Fibroblast of skin of right biceps (primary cell): ENCODE results near the gene SERPINB2.
"Not testable (repeated sequence)": the region's sequence is repeated elsewhere in the genome, so short reads cannot be mapped to it uniquely, and the experiment has no call there.

Source experiments
- DNase-seq: peaks from one replicate; pipeline ENCODE4 v3.0.0-alpha.2; 2013

Gene SERPINB2

GRCh38 chr18:63940543-63941050 lies 53.1 kb downstream of the SERPINB2 start:
- not testable (repeated sequence) for DNase-seq

DNA sequence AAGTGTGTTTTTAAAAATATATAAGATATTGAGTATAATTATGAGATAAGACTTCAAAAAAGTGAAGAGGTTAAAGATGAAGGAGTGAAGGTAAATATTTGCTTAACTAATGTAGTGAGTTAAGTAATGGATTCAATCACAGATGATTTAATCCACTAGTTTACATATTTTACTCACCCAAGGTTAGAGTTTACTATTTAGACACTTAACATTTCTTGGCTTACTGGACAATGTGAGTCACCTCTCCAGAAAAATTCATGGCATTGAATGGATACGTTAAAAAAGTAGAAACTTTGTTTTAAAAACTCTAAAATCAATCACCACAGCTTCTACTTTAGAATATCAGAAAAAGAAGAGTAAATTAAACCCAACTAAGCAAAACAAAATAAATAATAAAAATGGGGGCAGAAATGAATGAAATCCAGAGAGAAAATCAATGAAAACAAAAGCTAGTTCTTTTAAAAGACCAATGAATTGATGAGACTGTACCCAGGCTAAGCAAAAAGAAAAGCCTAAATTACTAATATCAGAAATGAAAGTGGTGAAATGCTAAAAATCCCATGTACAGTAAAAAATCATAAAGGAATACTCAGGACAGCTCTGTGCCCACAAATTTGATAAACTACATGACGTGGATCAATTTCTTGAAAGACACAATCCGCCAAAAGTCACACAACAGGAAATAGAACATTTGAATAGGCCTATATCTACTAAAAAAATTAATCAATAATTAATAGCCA lies 59.7 kb downstream of the SERPINB2 start:
- DNase-seq, result no peak

- peak; percentile 47 for DNase-seq
Measured at GRCh38 chr18:63949068-63949737, 61.7 kb downstream of the SERPINB2 start, which contains the start of gene HMSD. TSS of gene HMSD (plus strand) at chr18:63949301. CDS start at chr18:63953456, 4,155 bp downstream.

DNA sequence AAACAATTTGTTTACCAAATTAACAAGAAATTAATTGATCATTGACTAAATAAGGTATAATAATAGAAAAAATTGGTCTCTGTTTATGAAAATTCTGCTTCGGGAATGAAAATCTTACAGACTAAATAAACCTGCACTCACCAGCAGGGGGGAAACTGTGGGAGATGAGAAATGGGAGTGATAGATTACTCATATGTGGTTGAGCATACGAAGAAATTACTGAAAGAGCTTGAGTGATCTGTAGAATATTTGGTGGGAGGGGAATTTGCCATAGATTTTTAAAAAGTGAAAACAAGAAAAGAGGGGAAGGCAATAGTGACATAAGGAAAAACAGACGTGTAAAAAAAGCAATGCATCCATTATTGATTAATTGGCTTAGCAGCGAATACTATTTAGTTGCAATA lies 63.8 kb downstream of the SERPINB2 start:
- peak; percentile 71 for DNase-seq
